ENCODE measurements around the gene ULK4. TPM values are rescaled to one million over a fixed set of nuclear protein-coding genes. Genes with fewer than 3 reads are reported as not detected.

The ULK4 gene
- total and polyA plus RNA-seq, 2 donors (not counting 1 experiment from before 2014, with no cell fraction given): 9.1 to 9.7 TPM

- Histone ChIP-seq H3K9me3 (ENCODE audit: control insufficient read depth, insufficient read depth, low read depth, low read length) (no peaks in the 10 kb centered on the region), H3K27ac (ENCODE audit: insufficient read depth, low read length) (no peak overlapping the region), H3K9ac (ENCODE audit: insufficient read depth, low read length) (no peak overlapping the region), H3K4me3 (replicated peaks in 1 of 4; ENCODE audit: control extremely low read depth in 1 of 4, insufficient read depth in 1 of 4, low read depth in 3 of 4, low read length in 4 of 4) (no peak overlapping the region), H3K27me3 (ENCODE audit: control insufficient read depth, insufficient read depth, low read length) (no peaks in the 10 kb centered on the region), H3K36me3 (ENCODE audit: control insufficient read depth, insufficient read depth, low read length) (no peaks in the 10 kb centered on the region), H3K4me1 (ENCODE audit: control insufficient read depth, extremely low read depth, insufficient read depth, low read length) (no peaks in the 10 kb centered on the region), H4K20me1 (ENCODE audit: control insufficient read depth, extremely low read depth, insufficient read depth, low read length) (no peaks in the 10 kb centered on the region), H3K4me2 (ENCODE audit: extremely low read depth, insufficient read depth, low read length) (no peak overlapping the region), H3K79me2 (ENCODE audit: control insufficient read depth, insufficient read depth, low read length) (no peaks in the 10 kb centered on the region), H2AFZ (ENCODE audit: low read length) (no peak overlapping the region)
- no peak for DNase-seq (ENCODE audit: low read depth in 2 of 2)
- no peak for TF ChIP-seq EZH2 (IDR thresholded peaks at IDR 0.05; ENCODE audit: low read length, missing control alignments)
Observed at GRCh38 chr3:41411065-41411464, 550.8 kb downstream of the ULK4 start.

GRCh38 chr3:41405466-41405865 is 556.4 kb downstream of the ULK4 start:
- TF ChIP-seq EZH2 (IDR thresholded peaks at IDR 0.05; ENCODE audit: low read length, missing control alignments) (no peak), CTCF (conservative IDR thresholded peaks at IDR 0.05 in 1 of 2, IDR thresholded peaks at IDR 0.05 in 1 of 2; ENCODE audit: low read depth in 1 of 2, low read length in 2 of 2) (no peak)
- Histone ChIP-seq H3K27ac (ENCODE audit: insufficient read depth, low read length) (no peak overlapping the region), H4K20me1 (ENCODE audit: control insufficient read depth, extremely low read depth, insufficient read depth, low read length) (no peaks in the 10 kb centered on the region)

GRCh38 chr3:41404582-41404981 is 557.3 kb downstream of the ULK4 start:
- Histone ChIP-seq H3K79me2 (ENCODE audit: control insufficient read depth, insufficient read depth, low read length) (no peaks in the 10 kb centered on the region), H3K27me3 (ENCODE audit: control insufficient read depth, insufficient read depth, low read length) (no peaks in the 10 kb centered on the region), H3K27ac (ENCODE audit: insufficient read depth, low read length) (no peak overlapping the region), H3K4me2 (ENCODE audit: extremely low read depth, insufficient read depth, low read length) (no peak overlapping the region), H2AFZ (ENCODE audit: low read length) (no peak overlapping the region), H3K9me3 (ENCODE audit: control insufficient read depth, insufficient read depth, low read depth, low read length) (no peaks in the 10 kb centered on the region), H3K36me3 (ENCODE audit: control insufficient read depth, insufficient read depth, low read length) (no peaks in the 10 kb centered on the region), H3K9ac (ENCODE audit: insufficient read depth, low read length) (no peak overlapping the region), H3K4me1 (ENCODE audit: control insufficient read depth, extremely low read depth, insufficient read depth, low read length) (no peaks in the 10 kb centered on the region), H3K4me3 (replicated peaks in 1 of 4; ENCODE audit: control extremely low read depth in 1 of 4, insufficient read depth in 1 of 4, low read depth in 3 of 4, low read length in 4 of 4) (no peak overlapping the region), H4K20me1 (ENCODE audit: control insufficient read depth, extremely low read depth, insufficient read depth, low read length) (no peaks in the 10 kb centered on the region)
- no peak for DNase-seq (ENCODE audit: low read depth in 2 of 2)
- TF ChIP-seq EZH2 (IDR thresholded peaks at IDR 0.05; ENCODE audit: low read length, missing control alignments) (no peak), CTCF (conservative IDR thresholded peaks at IDR 0.05 in 1 of 2, IDR thresholded peaks at IDR 0.05 in 1 of 2; ENCODE audit: low read depth in 1 of 2, low read length in 2 of 2) (no peak)

More at GRCh38 chr3:41405466-41405865, 556.4 kb downstream of the ULK4 start:
- no peaks in the 10 kb centered on the region for H3K4me1 ChIP-seq (ENCODE audit: control insufficient read depth, extremely low read depth, insufficient read depth, low read length)
- H3K27me3 ChIP-seq (ENCODE audit: control insufficient read depth, insufficient read depth, low read length): no peaks in the 10 kb centered on the region
- H2AFZ ChIP-seq (ENCODE audit: low read length): no peak overlapping the region
- no peak overlapping the region for H3K4me3 ChIP-seq (replicated peaks in 1 of 4; ENCODE audit: control extremely low read depth in 1 of 4, insufficient read depth in 1 of 4, low read depth in 3 of 4, low read length in 4 of 4)
- DNase-seq (ENCODE audit: low read depth in 2 of 2): peak in 1 of 2 donors; percentile 64
- no peaks in the 10 kb centered on the region for H3K79me2 ChIP-seq (ENCODE audit: control insufficient read depth, insufficient read depth, low read length)
- H3K36me3 ChIP-seq (ENCODE audit: control insufficient read depth, insufficient read depth, low read length): no peaks in the 10 kb centered on the region
- no peak overlapping the region for H3K4me2 ChIP-seq (ENCODE audit: extremely low read depth, insufficient read depth, low read length)
- no peak overlapping the region for H3K9ac ChIP-seq (ENCODE audit: insufficient read depth, low read length)
- no peaks in the 10 kb centered on the region for H3K9me3 ChIP-seq (ENCODE audit: control insufficient read depth, insufficient read depth, low read depth, low read length)
